MM.1S (cell line): ENCODE data around the gene TNKS1BP1.

ENCODE experiments used
- EZH2 ChIP-seq: fragments of 300-600 bp; sonication (generic); optimal IDR thresholded peaks from 2 replicates; pipeline ENCODE3; 2017; ENCODE audit warnings: low read depth, mild to moderate bottlenecking, antibody characterized with exemption, low read length, mixed read lengths
- TF ChIP-seq, protein P1 (sequence below): fragments of 300-600 bp; sonication (generic); IDR thresholded peaks from 2 replicates; pipeline ENCODE4 v1.5.1; 2016; ENCODE audit warnings: antibody characterized with exemption, low read length, mixed read lengths

- TF ChIP-seq, protein P1, sequence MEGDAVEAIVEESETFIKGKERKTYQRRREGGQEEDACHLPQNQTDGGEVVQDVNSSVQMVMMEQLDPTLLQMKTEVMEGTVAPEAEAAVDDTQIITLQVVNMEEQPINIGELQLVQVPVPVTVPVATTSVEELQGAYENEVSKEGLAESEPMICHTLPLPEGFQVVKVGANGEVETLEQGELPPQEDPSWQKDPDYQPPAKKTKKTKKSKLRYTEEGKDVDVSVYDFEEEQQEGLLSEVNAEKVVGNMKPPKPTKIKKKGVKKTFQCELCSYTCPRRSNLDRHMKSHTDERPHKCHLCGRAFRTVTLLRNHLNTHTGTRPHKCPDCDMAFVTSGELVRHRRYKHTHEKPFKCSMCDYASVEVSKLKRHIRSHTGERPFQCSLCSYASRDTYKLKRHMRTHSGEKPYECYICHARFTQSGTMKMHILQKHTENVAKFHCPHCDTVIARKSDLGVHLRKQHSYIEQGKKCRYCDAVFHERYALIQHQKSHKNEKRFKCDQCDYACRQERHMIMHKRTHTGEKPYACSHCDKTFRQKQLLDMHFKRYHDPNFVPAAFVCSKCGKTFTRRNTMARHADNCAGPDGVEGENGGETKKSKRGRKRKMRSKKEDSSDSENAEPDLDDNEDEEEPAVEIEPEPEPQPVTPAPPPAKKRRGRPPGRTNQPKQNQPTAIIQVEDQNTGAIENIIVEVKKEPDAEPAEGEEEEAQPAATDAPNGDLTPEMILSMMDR: no peak
- no peak for TF ChIP-seq EZH2
These were observed 14.7 kb downstream of the TNKS1BP1 start for GRCh38 chr11:57310091-57310490.
